NCI-H1092 (cell line): ENCODE measurements around the gene PARN.

Experiments
- DNase-seq: peaks from one replicate; lab custom pipeline; 2025; lab: John Stamatoyannopoulos, UW

PARN gene

DNA sequence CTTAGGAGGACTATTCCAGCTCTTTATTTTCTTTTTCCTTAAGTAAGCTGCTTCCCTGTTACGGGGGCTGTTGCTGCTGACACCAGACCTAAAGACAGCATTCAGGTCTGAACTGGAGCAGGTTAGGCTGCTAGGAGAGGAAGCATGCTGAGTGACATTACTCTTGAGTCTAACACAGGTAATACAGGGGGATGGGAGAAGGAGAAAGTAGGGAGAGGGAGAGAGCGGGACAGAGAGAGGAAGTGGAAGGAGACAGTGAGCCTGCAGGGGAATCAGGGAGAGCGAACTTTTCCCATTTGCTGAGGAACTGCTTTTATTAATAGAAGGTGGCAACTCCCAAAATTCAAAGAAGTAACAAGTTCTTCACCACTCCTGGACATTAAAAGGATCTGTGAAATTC is 130.9 kb downstream of the PARN start:
- DNase-seq: no peak

DNA sequence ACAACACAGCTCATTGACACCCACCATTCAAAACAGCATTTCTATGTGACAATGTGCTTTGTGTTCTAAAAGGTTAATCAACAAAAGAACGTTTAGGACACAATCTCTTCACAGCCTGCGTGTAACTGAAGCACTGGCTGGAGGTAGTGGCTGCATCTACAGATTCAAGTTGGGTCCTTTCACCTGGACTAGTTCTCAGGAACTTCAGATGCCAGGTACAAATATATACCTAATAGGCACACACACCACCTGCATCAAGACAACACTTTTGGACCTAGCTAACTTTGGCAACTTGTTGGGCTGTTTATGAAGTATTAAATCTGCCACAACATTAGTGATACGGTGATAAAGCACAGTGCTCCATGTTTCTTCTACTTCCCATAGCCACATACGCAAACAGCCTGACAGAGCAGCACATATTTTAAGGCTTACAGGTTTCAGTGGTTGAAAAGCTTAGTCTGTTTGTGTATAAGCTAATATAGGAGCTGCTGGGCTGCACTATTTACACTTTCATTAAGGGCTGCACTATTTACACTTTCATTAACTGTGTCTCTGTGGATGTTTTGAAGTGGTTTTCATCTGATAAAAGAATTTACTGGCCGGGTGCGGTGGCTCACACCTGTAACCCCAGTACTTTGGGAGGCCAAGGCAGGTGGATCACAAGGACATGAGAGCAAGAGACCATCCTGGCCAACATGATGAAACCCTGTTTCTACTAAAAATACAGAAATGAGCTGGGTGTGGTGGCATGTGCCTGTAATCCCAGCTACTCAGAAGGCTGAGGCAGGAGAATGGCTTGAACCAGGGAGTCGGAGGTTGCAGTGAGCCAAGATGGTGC is 132.6 kb downstream of the PARN start:
- DNase-seq: no peak

DNA sequence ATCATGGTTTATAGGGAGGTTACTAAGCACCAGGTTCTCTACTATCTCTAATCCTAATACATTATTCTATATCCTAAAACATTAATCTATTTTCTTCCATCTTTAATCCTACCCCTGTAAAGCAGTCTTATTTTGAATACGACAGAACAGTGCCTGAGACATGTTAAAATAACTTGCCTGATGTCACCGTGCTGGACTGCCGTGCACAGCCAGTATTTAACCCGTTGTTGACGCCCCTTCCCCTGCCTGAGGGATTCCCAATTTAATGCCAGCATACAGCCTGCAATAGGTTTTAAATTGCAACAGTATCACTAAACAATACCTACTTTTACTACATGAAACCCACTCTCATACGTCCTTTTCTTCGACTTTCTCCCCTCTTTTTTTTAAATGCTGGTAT is 133.3 kb downstream of the PARN start:
- DNase-seq: no peak

DNA sequence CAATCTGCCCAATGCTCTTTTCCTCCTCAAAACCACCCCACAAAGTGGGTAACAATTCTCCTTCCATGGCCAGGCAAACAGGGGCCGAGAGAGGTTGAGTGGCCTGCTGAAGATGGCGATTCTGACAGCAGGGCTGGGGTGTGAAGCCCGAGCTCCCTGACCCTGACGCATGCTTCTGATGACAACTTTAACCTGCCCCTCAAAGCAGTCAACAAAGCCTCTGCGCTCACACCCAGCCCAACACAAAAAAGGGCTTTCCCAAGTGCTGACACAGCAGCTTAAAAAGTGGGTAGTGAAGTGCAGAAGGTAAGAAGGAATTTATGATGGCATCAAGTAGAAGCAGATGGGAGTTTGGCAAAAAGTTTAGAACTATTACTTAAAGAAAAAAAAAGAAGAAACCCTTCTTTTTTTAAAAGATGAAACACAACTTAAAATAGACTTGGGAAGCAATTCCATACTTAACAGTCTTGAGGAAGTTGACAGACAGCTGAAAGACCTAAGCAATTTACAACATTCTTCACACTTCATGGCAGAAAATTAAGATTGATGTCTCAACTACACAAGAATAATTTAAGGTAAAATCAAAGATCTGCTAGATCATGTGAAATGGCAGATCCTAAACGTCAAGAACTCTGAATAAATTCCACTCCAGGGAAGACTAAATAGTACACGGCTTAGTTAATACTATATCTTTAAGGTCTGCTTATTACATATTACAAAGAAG is 133.9 kb downstream of the PARN start:
- DNase-seq: no peak

DNA sequence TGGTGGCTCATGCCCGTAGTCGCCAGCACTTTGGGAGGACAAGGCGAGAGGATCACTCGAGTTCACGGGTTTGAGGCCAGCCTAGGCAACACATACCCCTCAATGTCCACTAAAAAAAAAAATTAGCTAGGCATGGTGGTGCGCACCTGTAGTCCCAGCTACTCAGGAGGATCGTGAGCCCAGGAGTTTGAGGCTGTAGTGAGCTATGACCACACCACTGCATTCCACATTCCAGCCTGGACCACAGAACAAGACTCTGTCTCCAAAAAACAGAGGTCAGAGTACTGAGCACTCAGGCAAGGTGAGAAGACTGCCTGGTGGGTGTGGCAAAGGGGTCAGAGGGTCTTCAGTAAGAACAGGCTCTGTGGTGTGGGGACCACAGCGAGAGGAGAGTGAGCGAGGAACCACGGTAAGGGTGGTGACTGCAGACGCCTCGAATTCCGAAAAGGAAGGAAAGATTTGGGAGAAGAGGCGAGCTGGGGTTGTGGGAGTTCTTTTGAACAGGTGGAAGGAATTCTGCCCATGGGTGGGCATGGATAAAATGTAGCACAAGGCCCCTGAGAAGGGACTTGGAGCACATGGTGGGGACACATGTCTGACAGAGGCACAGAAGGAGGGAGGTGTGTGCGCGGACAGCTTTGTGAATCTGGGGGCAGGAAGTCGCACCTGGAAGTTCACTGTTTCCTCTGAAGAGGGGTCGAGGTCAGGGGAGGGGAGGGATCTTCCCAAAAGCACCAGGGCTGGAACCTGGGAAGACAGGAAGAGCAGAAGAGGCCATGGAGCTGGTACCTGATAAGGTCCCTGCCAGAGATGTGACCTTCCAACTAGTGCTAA is 134.6 kb downstream of the PARN start:
- no peak for DNase-seq

DNA sequence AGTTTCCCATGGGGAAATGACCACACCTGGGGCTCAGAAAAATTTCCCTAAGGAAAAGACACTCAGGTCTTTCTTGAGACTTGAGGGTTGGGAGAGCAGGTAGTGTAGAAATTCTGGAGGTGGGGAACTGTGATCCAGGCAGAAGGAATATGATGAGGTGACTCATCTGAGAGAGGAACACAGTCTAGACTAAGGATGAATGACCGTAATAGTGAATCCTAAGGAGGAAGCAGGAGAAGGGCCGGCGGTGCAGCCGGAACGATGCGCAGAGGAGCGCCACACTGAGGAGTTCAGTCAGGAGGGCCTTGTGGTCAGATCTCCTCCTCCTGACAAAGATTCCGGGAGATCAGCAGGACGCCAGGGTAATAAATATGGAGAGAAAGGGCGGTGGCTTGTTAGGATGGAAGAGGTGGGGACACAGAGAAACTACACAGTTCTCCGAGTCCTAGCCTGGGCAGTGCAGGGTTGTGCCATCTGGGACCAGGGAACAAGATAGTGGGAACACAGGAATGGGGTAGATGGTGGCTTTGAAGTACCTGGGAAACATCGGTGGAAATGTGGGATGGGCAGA is 135.6 kb downstream of the PARN start:
- no peak for DNase-seq

DNA sequence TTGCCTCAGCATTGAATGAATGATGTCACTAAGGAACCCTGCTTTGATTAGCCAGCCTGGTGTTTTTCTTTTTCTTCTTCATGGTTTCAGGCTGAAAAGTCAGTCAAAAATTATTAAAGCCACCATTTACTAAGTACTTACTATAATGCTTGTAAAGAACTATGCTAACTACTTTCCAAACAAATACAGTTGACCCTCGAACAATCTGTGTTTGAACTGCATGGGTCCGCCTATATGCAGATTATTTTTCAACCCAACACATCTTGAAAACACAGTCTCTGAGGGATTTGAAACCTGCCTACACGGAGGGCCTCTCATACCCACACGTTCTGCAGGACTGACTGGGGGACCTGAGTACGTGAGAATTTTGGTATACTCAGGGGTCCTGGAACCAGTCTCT is 136.3 kb downstream of the PARN start:
- no peak for DNase-seq

DNA sequence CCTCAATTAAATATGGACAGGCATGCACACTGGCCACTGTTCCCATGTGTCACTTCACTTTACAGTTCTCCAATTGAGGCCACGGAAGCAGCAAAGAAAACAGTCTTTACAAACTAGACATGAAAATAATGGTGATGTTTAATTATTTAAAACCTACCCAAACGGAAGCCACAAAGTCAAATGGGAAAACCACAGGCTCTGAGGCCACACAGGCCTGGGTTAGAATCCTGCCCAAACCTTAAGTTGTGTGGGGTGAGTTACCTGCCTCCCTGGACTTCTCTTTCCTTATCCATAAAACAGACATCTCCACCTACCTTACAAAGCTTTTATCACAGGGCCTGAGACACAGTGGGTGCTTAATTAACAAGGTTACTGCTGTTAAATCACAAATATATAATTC is 137.4 kb downstream of the PARN start:
- no peak for DNase-seq

DNA sequence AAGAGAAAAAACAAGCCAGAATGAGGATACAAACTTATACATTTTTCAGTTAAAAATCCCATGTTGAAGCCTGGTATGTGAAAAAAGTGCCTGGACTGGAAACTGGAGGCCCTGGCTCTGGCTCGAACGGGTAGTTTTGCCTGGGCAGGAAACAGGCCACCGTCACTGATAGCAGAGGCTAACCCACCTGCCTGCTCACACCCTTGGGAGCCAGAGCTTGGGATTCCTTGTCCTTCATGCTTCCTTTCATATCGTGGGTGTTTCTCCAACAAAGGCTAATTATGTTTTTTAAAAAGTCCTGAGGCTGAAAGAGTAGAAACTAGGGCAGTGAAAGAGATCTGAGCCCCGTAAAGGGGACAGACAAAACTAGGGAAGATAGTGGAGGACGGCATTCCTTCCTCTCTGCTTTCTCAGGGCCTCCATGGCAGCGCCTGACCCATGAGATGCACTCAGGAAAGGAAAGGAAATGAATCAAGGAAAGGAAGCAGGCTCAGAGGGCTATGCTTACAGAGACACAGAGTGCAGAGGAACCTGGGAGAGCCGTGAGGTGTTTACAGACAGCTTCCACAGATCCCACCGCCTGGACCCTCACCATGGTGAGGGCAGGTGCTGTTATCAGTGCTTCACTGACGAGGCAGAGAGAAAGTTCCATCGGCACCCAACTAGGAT is 138.1 kb downstream of the PARN start:
- DNase-seq: no peak

DNA sequence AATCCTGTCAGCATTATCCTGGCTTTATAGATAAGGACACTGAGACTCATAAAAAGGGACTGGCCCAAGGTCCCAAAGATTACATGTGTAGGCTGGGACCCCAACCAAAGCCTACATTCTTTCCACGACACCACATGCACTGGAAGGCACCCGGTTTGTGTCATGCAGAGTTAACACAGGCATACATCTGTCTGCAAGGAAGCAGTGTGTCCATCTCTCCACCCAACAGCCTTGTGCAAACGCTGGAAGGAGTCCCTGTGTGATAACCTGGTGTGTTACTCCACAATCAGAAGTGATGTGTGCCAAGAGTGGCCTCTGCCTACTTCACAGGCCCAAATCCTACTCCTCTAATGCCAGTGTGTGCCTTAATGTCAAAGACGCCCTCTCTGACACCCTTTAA is 139.8 kb downstream of the PARN start:
- DNase-seq: no peak

DNA sequence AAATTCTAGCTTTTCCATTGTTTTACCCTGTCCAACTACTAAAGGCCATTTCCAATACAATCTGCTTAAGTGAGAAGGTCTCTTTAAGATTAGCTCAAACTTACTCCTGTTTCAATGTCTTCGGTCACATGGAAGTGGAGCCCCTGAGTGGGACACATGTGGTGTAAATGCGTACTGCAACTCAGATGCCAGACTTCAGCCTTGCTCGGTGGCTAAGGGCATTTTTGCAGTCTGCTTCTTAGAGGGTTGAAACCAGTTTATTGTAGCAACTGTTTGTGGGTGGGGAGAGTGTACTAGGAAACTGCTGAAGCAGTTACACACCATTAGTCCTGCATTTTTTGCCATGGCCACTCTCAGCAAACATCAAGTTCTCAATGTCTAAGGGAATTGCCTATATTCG is 140.6 kb downstream of the PARN start:
- no peak for DNase-seq

DNA sequence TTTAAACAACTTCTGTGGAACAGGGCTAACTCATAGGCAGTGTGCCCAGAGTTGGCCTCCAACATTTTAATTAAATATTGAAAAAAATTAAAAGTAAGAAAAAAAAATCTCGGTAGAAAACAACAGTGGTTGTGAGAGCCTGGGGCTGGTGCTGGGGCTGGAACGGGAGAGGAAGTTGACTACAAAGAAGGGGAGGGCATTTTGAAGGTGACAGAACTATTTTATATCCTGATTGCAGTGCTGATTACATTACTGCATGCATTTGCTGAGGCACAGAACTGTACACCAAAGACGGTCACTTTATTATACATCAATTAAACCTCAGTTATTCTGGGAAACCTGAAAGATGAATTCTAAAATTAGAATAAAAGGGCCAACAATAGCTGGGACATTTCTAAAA is 142.5 kb downstream of the PARN start:
- no peak for DNase-seq

DNA sequence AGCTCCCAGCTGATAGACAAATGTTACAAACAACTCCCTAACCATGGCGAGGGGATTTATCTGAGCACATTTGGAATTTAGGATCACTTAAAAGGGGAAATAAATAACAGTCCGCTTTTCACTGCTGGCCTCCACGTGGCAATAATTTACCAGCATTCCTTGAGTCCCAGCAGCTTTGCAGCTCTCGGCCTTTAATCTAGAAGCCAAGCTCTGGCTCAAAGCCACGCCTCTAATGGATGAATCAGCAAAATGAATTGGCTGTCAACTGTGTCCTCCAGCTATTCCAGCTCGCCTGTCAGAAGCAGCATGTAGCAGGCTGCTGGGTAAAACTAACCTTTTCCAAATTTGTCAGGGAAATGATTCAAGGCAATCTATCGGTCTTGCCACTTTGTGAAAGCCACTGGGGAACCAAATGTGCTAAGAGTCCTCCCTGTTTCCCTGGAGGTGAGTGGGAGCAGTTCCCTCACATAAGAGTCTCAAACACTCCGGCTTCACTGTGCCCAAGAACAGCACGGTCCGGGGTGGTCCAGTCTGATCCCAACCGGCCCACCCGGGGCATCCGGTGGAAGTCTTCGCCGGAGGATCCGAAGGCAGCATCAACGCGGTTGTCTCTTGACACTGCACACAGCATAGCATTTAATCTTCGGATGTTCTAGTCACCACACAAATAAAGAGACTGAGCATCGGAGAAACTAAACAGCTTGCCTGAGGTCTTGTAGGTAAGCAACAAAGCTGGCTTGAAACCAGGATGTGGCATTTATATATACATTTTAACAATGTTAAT is 143.3 kb downstream of the PARN start:
- no peak for DNase-seq

DNA sequence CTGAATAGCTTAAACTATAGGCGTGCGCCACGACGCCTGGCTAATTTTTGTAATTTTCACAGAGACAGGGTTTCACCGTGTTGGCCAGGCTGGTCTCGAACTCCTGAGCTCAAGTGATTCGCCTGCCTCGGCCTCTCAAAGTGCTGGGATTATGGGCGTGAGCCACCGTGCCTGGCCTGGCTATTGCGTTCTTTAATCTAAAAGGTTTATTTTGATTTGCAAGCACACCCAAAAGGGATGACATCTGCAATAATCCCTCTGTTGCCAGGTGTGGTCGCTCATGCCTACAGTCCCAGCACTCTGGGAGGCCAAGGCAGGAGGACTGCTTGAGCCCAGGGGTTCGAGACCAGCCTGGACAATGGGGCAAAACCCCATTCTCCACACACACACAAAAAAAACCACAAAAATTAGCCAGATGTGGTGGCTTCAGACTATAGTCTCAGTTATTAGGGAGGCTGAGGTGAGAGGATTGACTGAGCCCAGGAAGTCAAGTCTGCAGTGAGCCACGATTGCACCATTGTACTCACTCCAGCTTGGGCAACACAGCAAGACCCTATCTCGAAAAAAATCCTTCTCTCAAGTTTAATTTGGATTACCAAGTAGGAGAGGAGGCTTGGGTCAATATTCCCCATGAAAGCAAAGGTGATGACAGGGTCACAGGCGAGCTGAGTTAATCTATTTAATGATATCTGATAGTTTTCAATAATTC is 144.1 kb downstream of the PARN start:
- DNase-seq: no peak

DNA sequence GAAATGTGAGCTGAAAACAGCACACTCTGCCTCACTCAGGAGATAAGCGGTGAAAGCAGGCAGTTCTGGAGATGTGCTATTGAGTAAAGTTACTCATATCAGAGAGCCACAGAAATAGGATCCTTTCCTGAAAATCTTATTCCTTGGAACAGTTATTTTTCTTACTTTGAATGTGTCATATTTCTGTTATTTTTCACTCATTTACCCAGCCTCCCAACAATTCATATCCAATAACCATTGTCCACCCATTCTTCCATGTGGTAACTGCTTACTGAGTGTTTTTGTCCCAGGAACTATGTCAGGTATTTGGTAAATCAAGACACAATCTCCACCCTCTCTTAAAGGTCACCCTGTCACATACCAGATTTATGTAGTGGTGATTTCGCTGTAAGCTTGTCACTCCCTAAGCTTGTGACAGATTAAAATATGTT is 144.9 kb downstream of the PARN start:
- DNase-seq: no peak

DNA sequence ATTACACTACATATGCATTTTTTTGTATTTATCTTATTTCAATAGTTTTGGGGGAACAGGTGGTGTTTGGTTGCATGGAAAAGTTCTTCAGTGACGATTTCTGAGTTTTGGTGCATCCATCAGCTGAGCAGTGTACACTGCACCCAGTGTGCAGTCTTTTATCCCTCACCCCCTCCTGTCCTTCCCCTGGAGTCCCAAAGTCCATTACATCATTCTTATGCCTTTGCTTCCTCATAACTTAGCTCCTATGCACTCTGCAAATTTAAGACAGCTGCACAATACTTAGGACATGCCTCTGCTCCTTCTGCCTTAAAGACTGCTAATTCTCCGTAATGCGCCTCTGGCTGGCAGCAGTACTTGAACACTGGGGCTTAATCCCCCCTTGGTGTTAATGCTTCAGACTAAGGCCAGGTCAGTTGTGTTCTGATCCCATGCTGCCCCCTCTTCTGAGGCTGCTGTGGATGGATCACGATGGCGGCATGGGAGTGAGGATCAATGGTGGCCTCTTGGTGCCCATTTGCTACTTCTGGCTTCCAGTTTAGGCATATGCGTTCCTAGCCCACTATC is 146.2 kb downstream of the PARN start:
- DNase-seq: no peak

DNA sequence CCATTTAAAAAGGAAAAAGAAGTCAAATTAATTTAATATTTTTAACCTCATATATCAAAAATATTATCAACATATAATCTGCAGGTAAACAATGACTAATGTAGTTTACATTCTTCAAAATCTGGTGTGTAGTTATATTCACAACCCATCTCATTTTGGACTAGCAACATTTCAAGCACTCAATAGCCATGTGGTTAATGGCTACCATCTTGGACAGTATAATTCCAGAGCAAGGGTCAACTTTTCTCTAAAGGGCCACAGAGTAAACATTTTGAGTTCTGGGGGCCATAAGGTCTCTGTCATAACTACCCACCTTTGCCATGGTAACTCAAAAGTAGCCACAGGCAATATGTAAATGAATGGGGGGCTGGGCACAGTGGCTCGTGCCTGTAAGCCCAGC is 153.9 kb downstream of the PARN start:
- no peak for DNase-seq

DNA sequence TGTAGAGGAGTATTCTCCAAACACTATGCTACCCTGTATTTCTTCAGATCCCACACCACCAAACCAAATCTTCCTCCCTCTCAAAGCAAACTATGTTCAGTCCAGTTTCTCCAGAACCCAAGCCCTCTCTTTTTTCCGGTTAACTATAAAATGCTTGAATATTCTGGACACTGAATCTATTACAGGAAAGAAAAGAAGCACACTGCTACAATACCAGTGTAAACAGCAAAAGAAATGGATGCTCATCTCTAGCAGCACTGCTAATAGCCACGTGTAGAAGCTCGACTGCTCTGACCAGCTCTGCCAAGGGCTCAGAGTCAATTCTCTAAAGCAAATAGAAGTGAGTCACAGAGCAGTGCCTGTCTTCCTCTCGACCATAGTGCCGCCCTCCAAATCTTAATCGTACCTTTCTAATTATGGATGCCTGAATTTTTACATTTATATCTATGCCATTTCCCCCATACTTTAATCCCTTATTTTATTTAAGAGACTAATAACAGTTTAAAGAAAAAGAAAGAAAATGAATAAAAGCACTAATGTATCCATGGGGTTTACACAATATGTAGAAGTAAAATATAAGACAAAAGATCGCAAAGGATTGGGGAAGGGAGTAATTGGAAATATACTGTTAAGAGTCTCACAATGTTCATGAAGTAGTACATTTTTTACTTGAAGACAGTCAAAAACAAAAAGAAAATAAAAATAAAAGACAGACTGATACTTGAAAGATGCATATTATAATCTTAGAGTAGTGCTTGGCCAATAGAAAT is 154.5 kb downstream of the PARN start:
- peak; percentile 28 for DNase-seq

DNA sequence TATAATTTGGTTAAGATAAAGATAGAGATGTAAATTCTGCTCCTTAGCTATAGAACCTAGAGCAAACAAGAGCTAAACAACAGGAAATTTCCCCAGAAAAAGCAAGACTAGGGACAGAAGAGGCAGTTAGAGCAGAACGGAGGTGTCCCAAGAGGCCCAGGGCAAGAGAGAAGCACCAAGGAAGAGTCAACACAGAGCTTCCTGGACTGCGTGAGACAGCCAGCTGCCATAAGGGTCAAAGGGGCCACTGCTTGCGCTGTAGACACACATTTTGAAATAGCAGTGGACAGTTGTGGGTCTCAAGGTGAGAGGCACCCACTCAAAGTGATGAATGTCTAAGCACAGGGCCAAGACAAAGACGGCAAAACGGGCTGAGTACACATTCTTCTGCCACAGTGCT is 156.6 kb downstream of the PARN start:
- DNase-seq: no peak
